Choroid plexus epithelial cell (primary cell): ENCODE results near the gene SLK.

Experiments
- DNase-seq: peaks from one replicate; pipeline ENCODE4 v3.0.0-alpha.2; 2010; ENCODE audit warnings: low read depth
- H3K4me3 ChIP-seq: 2 replicates; pipeline ENCODE4 v1.5.1; 2011; ENCODE audit warnings: low read depth, mild to moderate bottlenecking, control low read depth, low read length, moderate library complexity
- TF ChIP-seq, protein P1 (sequence below): conservative IDR thresholded peaks from 2 replicates; pipeline ENCODE4 v1.5.1; 2011; ENCODE audit warnings: low read depth, mild to moderate bottlenecking, control low read depth, inconsistent platforms, low read length, moderate library complexity

SLK gene

DNA sequence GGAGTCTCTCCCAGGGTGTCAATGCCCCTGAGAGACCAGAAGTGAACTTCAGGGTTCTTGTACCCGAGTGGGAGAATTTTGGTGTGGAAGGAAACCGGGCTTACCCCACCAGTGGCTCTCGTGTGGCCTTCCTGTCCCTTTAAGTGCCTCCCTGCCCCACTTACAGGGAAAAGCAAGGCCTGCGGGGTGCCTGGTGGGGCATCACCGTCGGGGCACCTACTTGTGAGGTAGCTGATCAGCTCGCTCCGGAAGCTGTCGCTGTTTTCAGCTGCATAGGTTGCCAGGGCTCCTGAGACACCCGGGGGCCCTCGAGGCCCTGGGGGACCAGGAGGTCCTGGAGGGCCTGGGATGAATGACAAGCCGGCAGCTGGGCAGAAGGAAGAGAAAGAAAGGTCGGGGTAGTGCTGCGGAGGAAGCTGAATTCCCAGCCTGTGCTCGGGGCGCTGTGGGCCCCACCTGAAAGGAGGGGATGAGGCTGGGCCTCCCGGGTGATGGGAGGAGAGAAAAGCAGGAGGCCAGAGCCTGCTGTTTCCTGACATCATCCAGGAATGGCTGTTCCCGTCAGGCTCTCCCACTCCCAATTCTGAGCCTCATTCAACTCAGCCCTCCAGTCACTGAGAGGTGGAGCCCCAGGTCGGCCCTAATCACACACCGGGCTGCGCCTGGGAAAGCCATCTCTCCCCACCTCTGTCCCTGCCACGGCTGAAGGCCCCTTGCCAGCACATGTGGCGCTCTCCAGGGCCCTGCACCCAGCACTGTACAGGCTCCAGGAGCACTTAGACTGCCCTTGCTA is 67.7 kb downstream of the SLK start:
- no peak for DNase-seq
- TF ChIP-seq, protein P1, sequence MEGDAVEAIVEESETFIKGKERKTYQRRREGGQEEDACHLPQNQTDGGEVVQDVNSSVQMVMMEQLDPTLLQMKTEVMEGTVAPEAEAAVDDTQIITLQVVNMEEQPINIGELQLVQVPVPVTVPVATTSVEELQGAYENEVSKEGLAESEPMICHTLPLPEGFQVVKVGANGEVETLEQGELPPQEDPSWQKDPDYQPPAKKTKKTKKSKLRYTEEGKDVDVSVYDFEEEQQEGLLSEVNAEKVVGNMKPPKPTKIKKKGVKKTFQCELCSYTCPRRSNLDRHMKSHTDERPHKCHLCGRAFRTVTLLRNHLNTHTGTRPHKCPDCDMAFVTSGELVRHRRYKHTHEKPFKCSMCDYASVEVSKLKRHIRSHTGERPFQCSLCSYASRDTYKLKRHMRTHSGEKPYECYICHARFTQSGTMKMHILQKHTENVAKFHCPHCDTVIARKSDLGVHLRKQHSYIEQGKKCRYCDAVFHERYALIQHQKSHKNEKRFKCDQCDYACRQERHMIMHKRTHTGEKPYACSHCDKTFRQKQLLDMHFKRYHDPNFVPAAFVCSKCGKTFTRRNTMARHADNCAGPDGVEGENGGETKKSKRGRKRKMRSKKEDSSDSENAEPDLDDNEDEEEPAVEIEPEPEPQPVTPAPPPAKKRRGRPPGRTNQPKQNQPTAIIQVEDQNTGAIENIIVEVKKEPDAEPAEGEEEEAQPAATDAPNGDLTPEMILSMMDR, result no peak
- H3K4me3 ChIP-seq, result no peak overlapping the region

DNA sequence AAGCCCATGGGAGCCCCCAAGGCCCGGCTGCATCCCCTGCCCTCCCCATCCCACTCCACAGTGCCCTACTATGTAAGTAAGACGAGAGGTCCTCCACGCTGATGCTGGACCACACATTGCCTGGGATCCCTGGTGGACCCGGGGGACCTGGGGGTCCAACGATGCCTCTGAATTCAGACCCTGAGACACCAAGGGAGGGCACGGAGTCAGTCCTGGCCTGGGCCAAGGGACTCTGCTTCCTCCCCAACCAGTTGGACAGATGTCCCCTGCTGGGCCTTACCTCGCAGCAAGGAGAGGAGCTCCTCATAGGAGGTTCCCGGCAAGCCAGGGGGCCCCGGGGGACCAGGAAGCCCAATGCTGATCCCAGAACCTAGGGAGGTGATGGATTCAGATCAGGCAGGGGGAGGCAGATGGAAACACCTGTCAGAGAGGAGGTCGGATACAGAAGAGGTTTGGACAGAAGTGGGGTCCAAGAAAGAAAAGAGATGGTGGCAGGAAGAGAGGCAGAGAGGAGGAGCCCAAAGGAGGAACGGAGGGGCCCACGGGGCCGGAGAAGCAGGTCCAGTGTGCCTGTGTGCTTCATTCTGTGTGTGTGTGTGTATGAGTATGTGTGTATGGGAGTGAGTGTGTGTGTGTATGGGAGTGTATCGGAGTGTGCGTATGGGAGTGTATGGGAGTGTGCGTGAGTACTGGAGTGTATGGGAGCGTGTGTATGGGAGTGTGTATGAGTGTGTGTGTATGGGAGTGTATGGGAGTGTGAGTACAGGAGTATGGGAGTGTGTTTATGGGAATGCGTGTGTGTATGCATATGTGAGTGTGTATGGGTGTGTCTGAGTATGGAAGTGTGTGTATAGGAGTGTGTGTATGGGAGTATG is 68.5 kb downstream of the SLK start:
- TF ChIP-seq, protein P1, result no peak
- no peak for DNase-seq
- H3K4me3 ChIP-seq, result no peak overlapping the region

DNA sequence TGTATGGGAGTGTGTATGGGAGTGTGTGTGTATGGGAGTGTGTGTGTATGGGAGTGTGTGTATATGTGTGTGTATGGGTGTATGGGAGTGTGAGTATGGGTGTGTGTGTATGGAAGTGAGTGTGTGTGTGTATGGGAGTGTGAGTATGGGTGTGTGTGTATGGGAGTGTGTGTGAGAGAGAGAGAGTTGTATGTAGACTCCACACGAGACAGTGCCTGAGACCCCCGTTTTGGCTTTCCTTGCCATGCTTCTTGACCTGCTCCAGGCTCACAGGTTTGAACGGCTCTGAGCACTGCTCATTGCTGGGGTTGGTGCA is 69.1 kb downstream of the SLK start:
- TF ChIP-seq, protein P1, result no peak
- no peak overlapping the region for H3K4me3 ChIP-seq
- no peak for DNase-seq

DNA sequence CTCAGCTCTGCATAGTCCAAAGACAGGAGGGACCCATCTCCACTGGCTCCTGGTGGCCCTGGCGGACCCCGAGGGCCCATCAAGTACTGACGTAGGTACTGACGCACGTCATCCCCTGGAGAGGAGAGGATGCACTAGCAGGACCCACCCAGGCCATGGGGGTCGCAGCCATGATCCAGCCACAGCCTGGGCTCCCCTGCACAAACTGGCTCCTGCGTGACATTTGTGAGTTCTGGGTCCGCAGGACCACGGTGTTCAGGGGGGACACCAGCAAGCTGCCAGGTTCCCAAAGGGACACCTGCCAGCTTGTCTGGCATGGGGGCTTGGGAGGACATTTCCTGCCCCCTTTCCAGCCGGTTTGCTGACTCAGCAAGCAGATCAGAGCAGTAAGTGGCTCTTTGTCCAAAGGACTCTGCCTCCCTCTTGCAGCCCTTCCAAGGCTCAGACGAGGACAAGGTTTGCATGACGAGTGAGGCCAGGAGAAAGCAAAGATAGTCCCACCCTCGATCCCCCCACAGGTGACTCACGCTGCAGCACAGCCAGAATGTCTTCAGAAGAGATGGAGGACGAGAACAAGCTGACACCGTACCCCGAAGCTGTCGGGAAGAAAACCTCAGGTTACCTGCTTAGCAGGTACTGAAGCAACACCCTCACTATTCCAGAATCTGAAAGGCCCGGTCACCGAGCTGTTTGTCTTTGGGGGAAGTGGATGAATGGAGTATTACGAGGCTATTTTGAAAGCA is 69.7 kb downstream of the SLK start:
- TF ChIP-seq, protein P1, result no peak
- no peak overlapping the region for H3K4me3 ChIP-seq
- no peak for DNase-seq

DNA sequence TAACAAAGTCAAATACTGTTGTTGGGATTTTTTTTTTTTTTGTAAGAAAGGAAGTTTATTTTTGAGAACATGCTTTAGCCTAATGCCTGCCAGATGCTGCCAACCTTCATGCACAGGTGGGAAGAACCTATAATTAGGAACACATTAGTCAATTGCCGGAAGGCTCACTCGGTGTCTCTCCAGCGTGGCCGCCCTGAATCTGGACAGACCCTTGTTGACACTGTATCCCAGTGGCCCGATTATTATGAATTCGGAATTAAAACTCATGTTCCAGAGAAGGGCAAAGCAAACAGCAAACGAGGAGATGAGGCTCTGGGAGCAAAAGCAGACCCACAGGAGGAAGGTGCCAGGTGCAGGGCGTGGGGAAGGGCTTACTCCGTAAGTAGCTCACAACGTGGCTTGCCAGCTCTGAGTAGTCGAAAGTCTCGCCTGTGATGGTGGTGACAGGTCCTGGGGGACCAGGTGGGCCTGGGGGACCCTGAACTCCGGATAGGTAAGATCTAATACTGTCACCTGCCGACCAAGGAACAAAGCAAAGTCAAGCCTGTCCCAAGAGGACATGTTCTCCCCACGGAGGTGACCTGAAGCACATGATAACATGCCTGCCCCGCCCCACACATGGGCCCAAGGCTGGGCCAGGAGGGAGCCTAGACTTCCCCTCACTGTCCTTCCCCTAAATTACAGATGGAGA is 70.5 kb downstream of the SLK start:
- TF ChIP-seq, protein P1, result no peak
- DNase-seq, result no peak
- no peak overlapping the region for H3K4me3 ChIP-seq

DNA sequence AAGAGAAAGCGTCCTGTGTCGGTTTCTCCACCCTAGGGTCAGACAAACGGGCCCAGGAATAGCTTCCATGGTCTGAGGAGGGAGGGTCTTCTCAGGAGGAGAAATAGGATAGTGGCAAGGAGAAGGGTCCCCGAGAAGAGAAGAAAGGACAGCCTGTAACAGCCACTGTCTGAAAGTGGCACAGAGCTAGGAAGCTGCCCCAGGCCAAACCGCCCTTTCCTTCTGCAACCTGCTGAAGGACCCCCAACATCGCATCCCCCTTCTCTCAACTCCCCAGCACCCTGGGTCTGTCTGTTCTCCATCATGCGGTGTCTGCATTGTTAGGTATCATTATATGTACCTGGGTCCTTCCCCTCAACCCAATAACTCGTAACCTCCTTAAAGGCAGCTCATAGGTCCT is 71.6 kb downstream of the SLK start:
- no peak for DNase-seq
- TF ChIP-seq, protein P1, result no peak

More for the DNA sequence above, 71.6 kb downstream of the SLK start:
- no peak overlapping the region for H3K4me3 ChIP-seq
